Aorta (tissue), 5 donors: ENCODE measurements around the gene GREB1. TPM values are rescaled to one million over a fixed set of nuclear protein-coding genes. Genes with fewer than 3 reads are reported as not detected.

ENCODE experiments used
- ATAC-seq: fragments of 200-7000 bp; cut with Tn5 transposase; one replicate; pipeline ENCODE4 v1.9.1; 2022; ENCODE audit warnings: moderate library complexity; ENCODE audit not compliant: low FRiP score
- DNase-seq, 2 donors: peaks; one replicate each; pipeline ENCODE4 v3.0.0-alpha.2; 2020
- H3K27ac ChIP-seq, 2 donors: one replicate each; pipeline ENCODE4 v1.5.1; 2013; ENCODE audit warnings: low read length in 2 of 2, mild to moderate bottlenecking in 2 of 2, moderate library complexity in 2 of 2, control low read depth in 1 of 2, inconsistent platforms in 1 of 2, low read depth in 1 of 2
- H3K27me3 ChIP-seq, 2 donors: one replicate each; pipeline ENCODE4 v1.6.1; 2013; ENCODE audit warnings: control low read depth in 1 of 2, low read length in 1 of 2, mild to moderate bottlenecking in 1 of 2, moderate library complexity in 1 of 2; ENCODE audit not compliant: insufficient read depth in 2 of 2, control insufficient read depth in 1 of 2
- H3K36me3 ChIP-seq, 2 donors: one replicate each; pipeline ENCODE4 v1.6.1; 2013; ENCODE audit warnings: control low read depth in 1 of 2, low read length in 1 of 2, mild to moderate bottlenecking in 1 of 2; ENCODE audit not compliant: insufficient read depth in 2 of 2, control insufficient read depth in 1 of 2
- H3K4me1 ChIP-seq, 2 donors: one replicate each; pipeline ENCODE4 v1.6.1; 2013; ENCODE audit warnings: low read length in 2 of 2, control low read depth in 1 of 2, mild to moderate bottlenecking in 1 of 2, moderate library complexity in 1 of 2; ENCODE audit not compliant: insufficient read depth in 2 of 2, control insufficient read depth in 1 of 2
- H3K4me3 ChIP-seq, 2 donors: one replicate each; pipeline ENCODE4 v1.5.1; 2013; ENCODE audit warnings: low read length in 2 of 2, control low read depth in 1 of 2, mild to moderate bottlenecking in 1 of 2
- H3K9me3 ChIP-seq: one replicate; pipeline ENCODE4 v1.6.1; 2013; ENCODE audit warnings: mild to moderate bottlenecking, low read length; ENCODE audit not compliant: control insufficient read depth
- WGBS, 2 donors: extraction: QIAGEN DNeasy Blood & Tissue Kit; methylation state at CpG; one replicate each; pipeline ENCODE4 v1.1.7; 2013; 5-methylcytosine and 5-hydroxymethylcytosine counted together
- intact Hi-C, 2 donors: fragments of 100-400 bp; cut with DNase I; formaldehyde crosslinking; loops; one replicate each; pipeline versions ENCODE4 v1.14.2 to v1.15.0; 2022
- polyA plus RNA-seq, 2 donors: library from polyadenylated mRNA; stranded (reverse); fragments of 200-250 nt; gene quantifications; one replicate each; pipeline ENCODE4 v1.2.3, GENCODE V29; 2013
- total RNA-seq, 2 donors: library from RNA; stranded (reverse); fragmentation: NEBNext Ultra II Directional; extraction: Animal tissue kit (Norgen Biotek cat#: 25700); gene quantifications; one replicate each; pipeline ENCODE4 v1.2.1, GENCODE V29; 2021
- donor health status: healthy with polysubstance abuse.
- donor health status: Bipolar disorder and iron deficiency.
- donor health status: DM: no; HTN: no; CAD: no.
- donor health status: DM: no; HTN: no; CAD: no.
- donor health status: DM: yes; HTN: yes; CAD: no.

Gene GREB1
- total and polyA plus RNA-seq, 4 donors: 0.13 to 8.6 (median 7.2) TPM; not detected in 1

DNA sequence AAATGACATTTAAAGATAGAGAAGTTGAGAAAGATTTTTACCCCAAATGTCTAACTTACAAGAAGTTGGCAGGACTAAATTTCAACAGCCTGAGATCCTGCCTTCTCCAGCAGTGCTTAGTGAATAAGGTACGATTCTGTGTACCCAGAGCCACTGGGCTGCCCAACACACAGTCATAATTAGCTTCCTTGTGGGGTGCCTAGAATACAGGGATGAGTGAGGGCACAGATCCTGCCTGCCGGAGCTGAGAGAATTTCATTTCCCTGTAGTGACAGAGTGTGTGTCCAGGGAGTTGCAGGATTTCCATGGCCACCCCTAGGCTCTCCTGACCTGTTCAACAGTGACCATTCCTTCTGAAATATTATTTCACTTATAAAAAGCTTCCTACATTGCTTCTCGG lies 27.0 kb downstream of the GREB1 start:
- intact Hi-C loops: no loop called here
- H3K4me3 ChIP-seq: no peak overlapping the region
- H3K9me3 ChIP-seq: peaks cover 2% of the 10 kb centered on the region
- H3K4me1 ChIP-seq: no peaks in the 10 kb centered on the region
- no peaks in the 10 kb centered on the region for H3K36me3 ChIP-seq
- H3K27me3 ChIP-seq: no peaks in the 10 kb centered on the region
- H3K27ac ChIP-seq: no peak overlapping the region
- WGBS, 2 donors: 71 to 72% methylated on average over 3 of the region's 3 CpGs
- ATAC-seq (no peak), DNase-seq (peak in 1 of 2 donors; percentile 14)

DNA sequence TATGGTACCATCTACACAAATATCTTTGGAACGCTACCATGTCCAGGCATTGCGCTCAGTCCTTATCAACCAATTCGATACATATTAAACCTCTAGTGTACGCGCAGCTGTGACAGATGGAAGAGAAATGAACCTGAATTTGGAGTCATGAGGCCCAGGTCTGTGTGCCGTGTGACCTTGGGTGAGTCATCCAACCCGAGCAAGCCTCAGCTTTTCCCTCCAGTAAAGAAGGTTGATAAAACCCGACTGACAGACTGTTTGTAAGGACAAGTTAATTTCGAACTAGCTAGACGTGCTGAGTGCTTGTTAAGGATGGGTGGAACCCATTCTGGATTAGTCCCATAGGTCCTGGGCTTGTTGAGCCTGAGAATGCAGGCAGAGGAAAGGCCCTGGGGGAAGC lies 28.2 kb downstream of the GREB1 start:
- H3K4me3 ChIP-seq: no peak overlapping the region
- intact Hi-C loops: no loop called here
- no peak overlapping the region for H3K27ac ChIP-seq
- no peaks in the 10 kb centered on the region for H3K36me3 ChIP-seq
- H3K4me1 ChIP-seq: no peaks in the 10 kb centered on the region
- no peaks in the 10 kb centered on the region for H3K27me3 ChIP-seq
- ATAC-seq: no peak
- WGBS, 2 donors: 93 to 95% methylated on average over 10 of the region's 10 CpGs
- DNase-seq: peak in 1 of 2 donors; percentile 16
- no peaks in the 10 kb centered on the region for H3K9me3 ChIP-seq

DNA sequence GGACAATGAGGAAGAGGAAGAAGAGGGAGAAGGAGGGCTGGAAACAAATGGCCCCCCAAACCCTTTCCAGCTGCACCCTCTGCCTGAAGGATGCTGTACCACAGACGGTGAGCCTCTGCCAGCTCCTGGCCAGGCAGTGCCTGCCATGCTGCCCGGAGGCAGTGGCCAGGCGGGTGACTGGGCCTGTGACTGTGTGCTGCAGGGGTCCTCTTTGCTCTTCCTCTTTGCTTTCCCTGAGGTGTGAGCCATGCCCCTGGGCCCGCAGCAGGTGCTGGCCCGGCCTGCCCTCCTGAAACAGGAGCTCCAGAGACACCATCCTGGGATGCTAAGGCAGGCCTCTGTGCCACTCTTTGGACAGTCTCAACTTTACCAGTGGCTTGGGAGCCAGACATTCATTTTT lies 28.6 kb downstream of the GREB1 start:
- no peaks in the 10 kb centered on the region for H3K9me3 ChIP-seq
- H3K4me3 ChIP-seq: no peak overlapping the region
- 92 to 98% methylated on average over 5 of the region's 5 CpGs for WGBS, 2 donors
- ATAC-seq: no peak
- DNase-seq: peak in 1 of 2 donors; percentile 51
- no peaks in the 10 kb centered on the region for H3K27me3 ChIP-seq
- H3K4me1 ChIP-seq: no peaks in the 10 kb centered on the region
- no peak overlapping the region for H3K27ac ChIP-seq
- no peaks in the 10 kb centered on the region for H3K36me3 ChIP-seq
- intact Hi-C loops: no loop called here

DNA sequence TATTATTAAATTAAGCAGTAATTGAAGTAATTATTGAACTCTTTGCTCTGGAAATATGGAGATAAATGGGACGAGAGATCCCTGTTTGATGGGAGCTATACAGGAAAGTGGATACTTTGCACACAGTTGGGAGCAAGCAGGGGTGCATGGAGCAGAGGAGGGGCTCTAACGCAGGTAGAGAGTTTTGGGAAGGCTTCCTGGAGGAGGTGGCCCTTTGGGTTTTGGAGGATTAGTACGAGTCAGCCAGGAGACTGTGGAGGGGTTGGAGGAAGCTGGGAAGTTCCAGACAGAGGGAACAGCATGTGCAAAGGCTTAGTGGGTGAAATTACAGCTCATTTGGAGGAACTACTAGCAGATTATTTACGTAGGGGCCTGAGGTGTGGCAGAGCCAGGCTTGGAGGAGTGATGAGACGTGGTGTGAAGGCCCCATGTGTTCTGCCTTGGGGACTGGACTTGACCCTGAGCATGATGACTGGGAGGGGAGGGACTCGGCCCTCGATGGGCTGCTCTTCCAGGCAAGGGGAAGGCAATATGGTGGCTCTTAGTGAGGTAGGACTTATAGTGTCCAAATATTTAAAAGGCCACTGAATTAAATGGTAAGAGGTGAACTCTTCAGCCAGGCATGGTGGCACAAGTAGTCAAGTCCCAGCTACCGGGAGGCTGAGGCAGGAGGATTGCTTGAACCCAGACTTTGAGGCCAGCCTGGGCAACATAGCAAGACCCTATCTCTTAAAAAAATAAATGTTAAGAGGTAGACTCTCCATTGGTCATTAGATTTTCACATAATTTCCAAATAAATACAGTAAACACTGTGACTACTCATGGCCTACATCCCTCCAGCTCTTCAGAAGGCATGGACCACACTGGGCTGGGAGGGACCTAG lies 30.2 kb downstream of the GREB1 start:
- H3K27ac ChIP-seq: no peak overlapping the region
- DNase-seq: peak in 1 of 2 donors; percentile 20
- no peak overlapping the region for H3K4me3 ChIP-seq
- H3K9me3 ChIP-seq: no peaks in the 10 kb centered on the region
- no peaks in the 10 kb centered on the region for H3K27me3 ChIP-seq
- no peak for ATAC-seq
- intact Hi-C loops: no loop called here
- H3K4me1 ChIP-seq: no peaks in the 10 kb centered on the region
- WGBS, 2 donors: 92 to 95% methylated on average over 8 of the region's 8 CpGs
- H3K36me3 ChIP-seq: no peaks in the 10 kb centered on the region

DNA sequence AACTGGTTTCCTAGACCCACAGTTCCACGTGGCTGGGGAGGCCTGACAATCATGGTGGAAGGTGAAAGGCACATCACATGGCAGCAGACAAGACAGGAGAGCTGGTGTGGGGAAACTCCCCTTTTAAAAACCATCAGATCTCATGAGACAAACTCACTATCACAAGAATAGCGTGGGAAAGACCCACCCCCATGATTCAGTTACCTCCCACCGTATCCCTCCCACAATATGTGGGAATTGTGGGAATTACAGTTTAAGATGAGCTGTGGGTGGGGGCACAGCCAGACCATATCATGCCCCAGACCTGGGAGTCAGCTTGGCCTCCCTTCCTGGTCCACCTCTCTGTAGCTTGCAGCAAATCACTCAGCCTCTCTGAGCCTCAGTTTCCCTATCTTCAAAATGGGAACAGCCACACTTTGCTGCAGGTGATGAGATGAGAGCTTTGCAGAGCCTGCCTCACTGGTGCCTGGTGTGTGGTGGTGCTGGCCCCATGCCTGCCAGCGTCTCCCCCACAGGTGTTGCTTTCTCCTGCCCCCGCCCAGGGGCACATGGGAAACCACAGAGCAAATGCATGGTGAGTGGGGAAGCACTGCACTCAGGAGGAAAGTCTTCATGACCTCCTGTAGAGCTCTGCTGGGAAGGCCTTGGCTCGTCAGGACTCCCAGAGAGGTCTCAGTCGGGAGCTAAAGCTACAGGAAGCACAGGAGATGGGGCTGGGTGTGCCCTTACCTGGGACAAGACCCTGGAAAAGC lies 31.1 kb downstream of the GREB1 start:
- Histone ChIP-seq H3K4me1 (no peaks in the 10 kb centered on the region), H3K9me3 (no peaks in the 10 kb centered on the region), H3K27ac (no peak overlapping the region), H3K36me3 (no peaks in the 10 kb centered on the region), H3K4me3 (no peak overlapping the region), H3K27me3 (no peaks in the 10 kb centered on the region)
- intact Hi-C loops: no loop called here
- ATAC-seq (no peak), DNase-seq (peak in 1 of 2 donors; percentile 35)
- 91% methylated on average over 7 of the region's 7 CpGs for WGBS, 2 donors

DNA sequence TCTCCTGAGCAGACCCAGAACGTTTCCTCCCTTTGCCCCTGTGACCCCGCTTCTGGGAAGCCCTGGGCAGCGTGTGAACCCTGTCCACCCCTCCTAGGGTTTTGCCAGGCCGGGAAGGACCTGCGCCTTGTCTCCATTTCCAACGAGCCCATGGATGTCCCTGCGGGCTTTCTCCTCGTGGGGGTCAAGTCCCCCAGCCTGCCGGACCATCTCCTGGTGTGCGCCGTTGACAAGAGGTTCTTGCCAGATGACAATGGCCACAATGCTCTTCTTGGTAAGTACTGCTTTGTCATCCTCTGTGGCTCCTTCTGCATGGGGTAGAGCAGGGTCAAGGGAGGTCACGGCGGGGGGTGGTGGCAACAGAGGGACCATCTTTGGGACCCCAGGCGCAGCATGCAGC lies 32.5 kb downstream of the GREB1 start:
- intact Hi-C loops: no loop called here
- H3K4me3 ChIP-seq: no peak overlapping the region
- DNase-seq (peak in 1 of 2 donors; percentile 57), ATAC-seq (no peak)
- WGBS, 2 donors: 88 to 89% methylated on average over 14 of the region's 14 CpGs
- H3K27ac ChIP-seq: no peak overlapping the region
- H3K4me1 ChIP-seq: no peaks in the 10 kb centered on the region
- no peaks in the 10 kb centered on the region for H3K27me3 ChIP-seq
- no peaks in the 10 kb centered on the region for H3K36me3 ChIP-seq
- no peaks in the 10 kb centered on the region for H3K9me3 ChIP-seq

DNA sequence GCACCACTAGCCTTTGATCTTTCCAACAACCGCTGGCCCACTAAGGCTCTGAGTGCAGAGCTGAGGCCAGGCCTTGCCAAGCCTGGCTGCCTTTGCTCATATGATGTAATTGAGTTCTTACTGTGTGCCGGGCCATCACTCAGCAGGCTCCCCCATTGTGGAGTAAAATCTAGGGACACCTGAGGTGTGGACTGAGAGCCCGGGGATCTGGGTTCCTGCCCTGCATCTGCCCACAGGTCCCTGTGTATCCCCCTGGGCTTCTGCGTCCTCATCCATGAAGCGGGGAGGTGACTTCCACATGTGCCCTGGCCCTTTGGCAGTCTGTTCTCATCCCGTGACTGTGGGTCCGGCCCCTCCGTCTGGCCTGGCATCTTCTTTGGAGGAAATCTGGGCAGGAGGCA lies 33.8 kb downstream of the GREB1 start:
- no peaks in the 10 kb centered on the region for H3K36me3 ChIP-seq

DNA sequence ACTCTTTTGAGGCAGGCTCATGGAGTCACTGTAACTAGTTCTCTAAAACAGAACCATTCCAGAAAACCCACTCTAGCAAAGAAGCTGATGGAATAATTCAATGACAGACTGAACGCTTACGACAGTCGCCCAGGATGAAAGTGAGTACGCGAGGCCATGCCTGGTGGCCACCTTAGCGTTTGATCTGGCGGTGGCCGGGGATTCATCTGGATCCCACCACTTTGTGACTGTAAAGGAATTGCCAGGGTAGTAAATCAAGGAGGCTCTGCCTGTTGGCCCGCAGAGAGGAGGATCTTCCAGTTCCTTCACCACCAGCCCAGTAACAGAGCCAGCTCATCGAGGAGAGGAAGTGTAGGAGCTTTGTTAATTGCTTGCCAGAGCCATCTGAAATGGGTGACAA lies 34.6 kb downstream of the GREB1 start:
- H3K4me1 ChIP-seq: no peaks in the 10 kb centered on the region
- no peak overlapping the region for H3K27ac ChIP-seq
- H3K27me3 ChIP-seq: no peaks in the 10 kb centered on the region
- H3K36me3 ChIP-seq: no peaks in the 10 kb centered on the region
- peak in 1 of 2 donors; percentile 35 for DNase-seq
- no peak overlapping the region for H3K4me3 ChIP-seq
- no peaks in the 10 kb centered on the region for H3K9me3 ChIP-seq
- ATAC-seq: no peak
- 71 to 76% methylated on average over 10 of the region's 10 CpGs for WGBS, 2 donors
- intact Hi-C loops: no loop called here

More for the DNA sequence above, 33.8 kb downstream of the GREB1 start:
- no peak overlapping the region for H3K27ac ChIP-seq
- ATAC-seq (no peak), DNase-seq (peak in 1 of 2 donors; percentile 62)
- intact Hi-C loops: no loop called here
- no peak overlapping the region for H3K4me3 ChIP-seq
- 83 to 85% methylated on average over 8 of the region's 8 CpGs for WGBS, 2 donors
- no peaks in the 10 kb centered on the region for H3K9me3 ChIP-seq
- no peaks in the 10 kb centered on the region for H3K27me3 ChIP-seq
- H3K4me1 ChIP-seq: no peaks in the 10 kb centered on the region
